NCI-H2227 (cell line): Measurements from ENCODE around the gene ZNF283.

Source experiments
- DNase-seq: peaks from one replicate; lab custom pipeline; 2025; ENCODE audit not compliant: unreplicated experiment; lab: John Stamatoyannopoulos, UW

Gene ZNF283

GRCh38 chr19:43826787-43827754 lies at the start of gene ZNF283:
Gene ZNF283, plus strand, starts transcription at chr19:43827321. Its CDS starts 6,184 bp downstream, at chr19:43833505.
- peak; percentile 93 for DNase-seq

GRCh38 chr19:43778651-43779050 lies 48.5 kb upstream of the ZNF283 start:
- DNase-seq = peak; percentile 30

DNA sequence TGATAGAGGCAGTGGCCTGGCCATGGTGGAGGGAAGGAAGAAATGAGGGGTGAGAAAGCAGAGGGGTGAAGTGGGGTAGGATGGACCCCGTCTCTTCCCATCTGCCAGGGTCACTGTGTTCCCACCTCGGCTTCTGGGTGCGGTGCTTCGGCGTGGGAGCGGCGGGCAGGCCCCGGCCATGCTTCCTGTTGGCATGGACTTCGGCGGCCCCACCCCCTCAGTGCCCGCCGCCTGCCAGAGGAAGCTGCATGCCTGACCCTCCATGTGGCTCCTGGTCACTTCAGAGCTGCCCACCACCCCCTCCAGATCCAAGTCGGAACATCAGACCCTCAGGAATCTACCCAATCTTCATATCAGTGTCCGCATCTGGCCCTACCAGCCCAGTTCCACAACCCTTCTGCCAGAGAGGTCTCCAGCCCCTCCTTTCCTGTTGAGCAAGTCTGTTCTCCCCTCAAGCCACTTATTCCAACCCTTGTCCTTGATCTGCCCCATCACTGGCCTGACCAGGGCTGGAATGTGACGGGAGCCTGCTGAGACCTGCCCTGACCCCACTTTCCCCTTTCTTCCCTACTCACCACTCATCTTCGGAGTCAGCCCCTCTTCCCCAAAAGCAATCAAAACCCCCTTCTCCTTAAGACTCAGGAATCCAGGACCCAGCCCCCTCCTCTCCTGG lies 47.8 kb upstream of the ZNF283 start:
- no peak for DNase-seq

DNA sequence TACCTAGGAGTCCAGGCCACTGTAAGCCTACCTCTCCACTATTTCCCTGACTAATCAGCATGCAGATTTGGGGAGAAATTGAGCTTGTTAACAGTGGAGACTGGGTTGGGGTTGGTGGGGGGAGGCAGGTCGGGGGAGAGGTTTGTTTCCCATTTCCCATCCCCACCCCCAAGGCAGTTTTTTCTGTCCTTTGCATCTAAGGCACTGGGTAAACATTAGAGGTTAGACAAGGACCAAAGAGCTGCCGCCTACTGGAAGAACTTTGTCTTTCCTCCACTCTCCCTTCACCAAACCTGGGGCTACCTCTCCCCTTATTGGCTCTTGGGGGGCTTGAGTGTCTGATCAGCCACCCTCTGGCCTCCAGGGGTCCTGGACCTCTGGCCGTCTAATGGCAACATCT lies 47.3 kb upstream of the ZNF283 start:
- no peak for DNase-seq

DNA sequence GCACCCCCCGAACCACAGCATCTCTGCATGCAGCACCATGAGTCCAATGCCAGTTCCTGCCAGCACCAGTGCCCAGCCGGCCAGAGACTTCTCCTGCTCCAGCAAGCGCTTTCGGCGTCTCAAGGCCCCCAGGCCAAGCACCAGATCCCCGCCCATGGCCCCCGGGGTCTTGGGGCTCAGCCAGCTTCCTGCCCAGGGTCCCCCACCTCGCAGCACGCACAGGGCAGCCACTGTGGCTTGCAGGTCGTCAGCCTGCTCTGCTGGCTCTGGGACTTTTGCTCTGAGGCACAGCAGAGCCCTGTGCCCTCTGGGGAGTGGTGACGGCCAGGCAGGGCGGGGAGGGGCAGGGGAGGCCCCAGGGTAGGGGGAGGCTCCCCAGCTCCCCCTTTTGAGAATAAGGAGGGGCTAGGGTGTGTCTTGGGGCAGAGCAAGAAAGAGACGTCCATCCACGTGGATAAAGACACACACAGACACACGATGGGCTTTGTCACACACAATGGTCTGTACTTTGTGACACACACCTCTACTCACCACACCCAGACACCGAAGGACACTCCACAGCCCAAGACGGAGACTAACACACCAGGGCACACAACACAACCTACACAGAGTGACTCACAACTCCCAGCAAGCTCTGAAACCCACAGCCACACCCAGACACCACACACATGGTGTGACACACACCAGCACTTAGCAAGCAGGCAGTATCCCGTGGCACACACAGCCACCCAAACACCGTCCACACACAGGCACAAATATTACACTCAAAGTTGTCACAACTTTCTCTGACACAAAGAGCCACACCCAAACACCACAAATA lies 46.2 kb upstream of the ZNF283 start, which contains the start of gene KCNN4:
Gene KCNN4 (minus strand): TSS at position 268 of the 820 bp plus-strand sequence. CDS start 112 bp downstream, at position 156.
- no peak for DNase-seq

- no peak for DNase-seq
Observed at GRCh38 chr19:43781630-43782310, 45.4 kb upstream of the ZNF283 start.

- DNase-seq = no peak
Observed at GRCh38 chr19:43782311-43782660, 44.8 kb upstream of the ZNF283 start.

- DNase-seq = no peak
Observed at GRCh38 chr19:43782689-43783231, 44.4 kb upstream of the ZNF283 start.

DNA sequence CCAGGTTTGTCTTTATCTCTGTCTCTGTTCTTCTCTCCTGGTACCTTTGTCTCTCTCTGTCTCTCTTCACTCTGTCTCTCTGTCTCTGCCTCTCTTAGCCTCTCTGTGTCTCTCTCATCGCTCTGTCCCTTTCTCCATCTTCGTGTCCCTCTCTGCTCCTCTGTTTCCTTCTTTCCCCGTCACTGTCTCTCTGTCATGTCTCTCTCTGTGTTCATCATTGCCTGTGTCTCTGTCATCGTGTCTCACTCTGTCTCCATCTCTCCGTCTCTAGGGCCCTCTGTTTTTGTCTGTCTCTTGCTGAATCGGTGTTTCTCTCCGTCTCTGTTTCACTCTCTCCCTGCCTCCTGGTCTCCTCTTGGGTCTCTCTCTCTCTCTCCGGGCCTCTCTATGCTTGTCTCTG lies 43.5 kb upstream of the ZNF283 start:
- no peak for DNase-seq

DNA sequence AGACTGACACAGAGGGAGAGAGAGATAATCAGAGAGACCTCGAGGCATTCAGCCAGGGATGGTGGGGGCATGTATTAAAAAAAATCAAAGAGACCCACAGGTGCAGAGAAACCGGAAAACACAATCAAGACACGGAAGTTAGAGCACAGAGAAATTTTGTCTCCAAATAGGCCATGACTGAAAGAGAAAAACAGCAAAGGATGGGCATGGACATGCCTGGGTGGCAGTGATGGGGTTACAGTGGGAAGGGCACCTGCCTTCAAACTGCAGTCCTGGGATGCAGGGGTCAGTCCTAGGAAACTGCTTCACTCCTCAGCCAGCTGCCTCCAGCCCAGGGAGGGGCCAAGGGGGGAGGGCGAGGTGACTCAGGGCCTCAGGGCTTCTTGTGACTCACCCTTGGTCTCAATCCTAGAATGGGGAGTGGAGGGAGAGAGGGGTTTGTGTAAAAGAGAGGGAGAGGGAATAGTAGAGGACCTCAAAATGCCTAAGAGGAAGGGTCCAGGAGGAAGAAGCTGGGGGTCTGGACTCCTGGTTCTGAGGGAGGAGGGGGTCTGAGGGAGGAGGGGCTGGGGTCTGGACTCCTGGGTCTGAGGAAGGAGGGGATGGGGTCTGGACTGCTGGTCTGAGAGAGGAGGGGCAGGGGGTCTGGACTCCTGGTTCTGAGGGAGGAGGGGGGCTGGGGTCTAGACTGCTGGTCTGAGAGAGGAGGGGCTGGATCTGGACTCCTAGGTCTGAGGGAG lies 42.7 kb upstream of the ZNF283 start:
- DNase-seq = no peak

GRCh38 chr19:43784981-43785808 lies 41.9 kb upstream of the ZNF283 start:
- peak; percentile 66 for DNase-seq

GRCh38 chr19:43786665-43787064 lies 40.5 kb upstream of the ZNF283 start:
- no peak for DNase-seq

- DNase-seq = no peak
Observed at GRCh38 chr19:43789029-43789428, 38.1 kb upstream of the ZNF283 start.

GRCh38 chr19:43790587-43790986 lies 36.5 kb upstream of the ZNF283 start:
- DNase-seq = no peak

GRCh38 chr19:43797118-43797517 lies 30.0 kb upstream of the ZNF283 start:
- DNase-seq = no peak

DNA sequence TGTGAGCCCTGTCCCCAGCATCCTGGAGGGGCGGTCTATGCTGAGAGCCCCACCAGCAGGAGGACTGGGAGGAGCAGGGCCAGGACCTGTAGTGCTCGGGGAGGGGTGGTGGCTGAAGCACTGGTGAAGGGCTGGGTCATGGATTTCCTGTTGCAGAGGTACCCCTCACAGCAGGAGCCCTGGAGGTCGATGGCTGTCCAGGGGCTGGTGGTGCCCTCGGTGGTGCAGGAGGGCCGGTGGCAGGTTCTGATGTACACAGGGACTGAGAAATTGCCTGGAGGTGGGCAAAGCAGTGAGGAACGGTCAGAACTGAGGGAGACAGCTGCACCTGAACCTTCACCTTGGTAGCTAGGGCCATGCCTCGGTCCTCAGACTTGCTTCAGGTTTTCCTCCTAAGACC lies 29.6 kb upstream of the ZNF283 start:
- DNase-seq = no peak

- DNase-seq = no peak
Observed at GRCh38 chr19:43798026-43798545, 29.0 kb upstream of the ZNF283 start.

DNA sequence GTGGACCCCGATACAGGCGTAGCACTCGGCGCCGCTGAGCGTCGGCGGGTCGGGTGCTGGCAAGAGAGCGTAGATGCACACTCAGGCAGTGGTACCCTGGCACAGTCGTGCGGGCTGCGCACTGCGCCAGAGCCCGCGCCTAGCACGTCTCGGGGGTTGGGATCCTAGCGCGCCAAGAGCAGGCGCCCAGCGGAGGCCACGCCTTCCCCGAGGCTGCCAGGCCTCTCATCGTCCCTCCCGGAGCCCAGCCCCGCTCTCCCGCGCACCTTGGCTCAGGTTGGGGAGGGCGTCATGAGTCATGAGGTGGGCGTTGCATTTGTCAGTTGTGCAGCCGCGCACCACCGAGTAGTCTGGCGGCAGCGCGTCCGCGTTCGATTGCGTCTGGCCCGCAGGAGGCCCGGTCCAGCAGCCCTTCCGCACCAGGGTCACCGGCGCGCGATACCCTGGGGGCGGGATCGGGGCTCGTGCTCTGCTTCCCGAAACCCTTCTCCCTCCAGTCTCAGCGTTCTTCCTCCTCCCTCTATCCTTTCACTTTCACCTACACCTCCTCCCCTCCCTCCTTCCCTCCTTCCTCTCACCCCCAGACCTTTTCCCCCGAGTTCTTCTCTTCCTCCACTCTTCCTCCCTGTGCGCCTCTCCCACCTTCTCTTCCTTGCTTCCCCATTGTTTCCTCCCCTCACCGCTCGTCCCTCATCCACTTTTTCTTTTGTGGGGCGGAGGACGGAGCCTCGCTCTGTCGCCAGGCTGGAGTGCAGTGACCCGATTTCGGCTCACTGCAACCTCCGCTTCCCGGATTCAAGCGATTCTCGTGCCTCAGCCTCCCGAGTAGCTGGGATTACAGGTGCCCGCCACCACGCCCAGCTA lies 28.3 kb upstream of the ZNF283 start:
- DNase-seq = peak; percentile 82
